ENCODE results near the gene EPHX1.
"Not testable (repeated sequence)": the region's sequence is repeated elsewhere in the genome, so short reads cannot be mapped to it uniquely, and the experiment has no call there.

EPHX1 gene

DNA sequence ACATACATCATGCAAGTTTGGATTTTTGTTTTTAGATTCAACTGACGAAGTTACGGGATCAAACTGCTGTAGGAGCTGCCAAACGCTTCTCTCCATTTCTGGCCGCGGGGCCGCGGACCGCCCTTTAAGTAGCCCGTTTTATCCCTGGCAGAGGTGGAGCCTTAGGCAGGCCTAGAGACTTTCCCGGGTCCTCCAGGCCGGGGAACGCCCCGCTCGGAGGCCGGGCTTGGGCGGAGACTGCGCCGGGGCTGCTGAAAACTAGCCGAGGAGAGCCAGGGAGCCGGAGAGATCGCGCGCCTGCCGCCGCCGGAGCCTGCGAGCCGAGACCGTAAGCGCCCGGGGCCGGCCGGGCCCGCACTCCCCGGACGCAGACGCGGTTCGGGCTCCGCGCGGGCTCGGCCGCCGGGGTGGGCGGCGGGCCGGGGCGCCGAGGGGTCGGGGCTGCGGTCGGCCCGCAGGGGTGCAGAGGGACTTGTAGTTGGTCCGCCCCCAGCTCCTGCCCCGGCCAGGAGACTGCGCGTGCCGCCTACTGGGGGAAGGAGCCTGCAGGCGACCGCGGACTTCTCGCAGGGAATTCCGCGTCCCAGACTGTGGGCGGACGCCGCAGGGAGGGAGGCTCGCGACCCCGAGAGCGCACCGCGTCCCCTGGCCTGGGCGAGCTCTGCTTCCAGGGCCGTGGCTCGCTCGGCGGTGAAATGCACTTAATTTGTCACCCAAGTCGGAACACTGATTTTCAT, at the start of gene EPHX1:
EPHX1 (plus strand) TSS at position 283 of the 737 bp plus-strand sequence. CDS start 18,606 bp downstream, outside the sequence.
- DNase-seq (ENCODE audit: low read depth): peak; percentile 90
- TF ChIP-seq, protein P1, sequence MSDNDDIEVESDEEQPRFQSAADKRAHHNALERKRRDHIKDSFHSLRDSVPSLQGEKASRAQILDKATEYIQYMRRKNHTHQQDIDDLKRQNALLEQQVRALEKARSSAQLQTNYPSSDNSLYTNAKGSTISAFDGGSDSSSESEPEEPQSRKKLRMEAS (IDR thresholded peaks at IDR 0.05; ENCODE audit: low read depth, low read length): no peak
- TF ChIP-seq POLR2A (IDR thresholded peaks at IDR 0.05; ENCODE audit: extremely low read depth, insufficient read length) (peak; percentile 76), CTCF (IDR thresholded peaks at IDR 0.05; ENCODE audit: low read depth, low read length) (peak; percentile 4), MYC (IDR thresholded peaks at IDR 0.05; ENCODE audit: low read depth, low read length) (no peak)

DNA sequence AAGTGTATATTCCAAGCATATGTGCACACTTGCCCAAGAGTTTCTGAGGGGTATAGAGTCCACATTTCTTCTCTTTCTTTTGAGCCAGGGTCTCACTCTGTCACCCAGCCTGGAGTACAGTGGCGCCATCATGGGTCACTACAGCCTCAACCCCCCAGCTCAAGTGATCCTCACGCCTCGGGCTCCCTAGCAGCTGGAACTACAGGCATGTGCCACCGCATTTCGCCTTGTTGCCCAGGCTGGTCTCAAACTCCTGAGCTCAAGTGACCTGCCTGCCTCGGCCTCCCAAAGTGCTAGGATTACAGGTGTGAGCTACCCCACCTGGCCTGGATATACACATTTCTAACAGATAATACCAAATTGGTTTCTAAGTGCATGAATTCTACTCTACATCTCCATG, 49.4 kb upstream of the EPHX1 start:
- H3K4me3 ChIP-seq (ENCODE audit: low read depth, low read length): no peak overlapping the region
- no peak for DNase-seq (ENCODE audit: low read depth)
- no peak for TF ChIP-seq MYC (IDR thresholded peaks at IDR 0.05; ENCODE audit: low read depth, low read length)
- no peak for TF ChIP-seq POLR2A (IDR thresholded peaks at IDR 0.05; ENCODE audit: extremely low read depth, insufficient read length)
- TF ChIP-seq, protein P1 (IDR thresholded peaks at IDR 0.05; ENCODE audit: low read depth, low read length): no peak
- no peak for TF ChIP-seq CTCF (IDR thresholded peaks at IDR 0.05; ENCODE audit: low read depth, low read length)

More for the DNA sequence above, at the start of gene EPHX1:
- peak within 1 kb of the TSS; percentile 55 for H3K4me3 ChIP-seq (ENCODE audit: low read depth, low read length)

DNA sequence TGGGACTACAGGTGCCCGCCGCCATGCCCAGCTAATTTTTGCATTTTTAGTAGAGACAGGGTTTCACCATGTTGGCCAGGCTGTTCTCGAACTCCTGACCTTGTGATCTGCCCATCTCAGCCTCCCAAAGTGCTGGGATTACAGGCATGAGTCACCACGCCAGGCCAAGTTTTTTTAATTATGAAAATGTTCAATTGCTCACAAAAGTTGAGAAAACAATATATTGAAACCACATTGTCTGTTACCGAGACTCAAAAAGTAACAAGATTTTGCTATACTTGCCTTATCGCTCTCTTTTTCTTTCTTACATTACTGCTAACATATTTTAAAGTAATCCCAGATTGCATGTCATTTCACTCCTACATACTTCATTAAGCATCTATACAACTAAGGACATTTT, 48.5 kb upstream of the EPHX1 start:
- DNase-seq (ENCODE audit: low read depth); H3K4me3 ChIP-seq (ENCODE audit: low read depth, low read length): not testable (repeated sequence)

GRCh38 chr1:225762002-225762441, 47.9 kb upstream of the EPHX1 start:
- H3K4me3 ChIP-seq (ENCODE audit: low read depth, low read length): no peak overlapping the region
- DNase-seq (ENCODE audit: low read depth): no peak
- TF ChIP-seq POLR2A (IDR thresholded peaks at IDR 0.05; ENCODE audit: extremely low read depth, insufficient read length) (no peak), CTCF (IDR thresholded peaks at IDR 0.05; ENCODE audit: low read depth, low read length) (no peak)

- TF ChIP-seq, protein P1 (IDR thresholded peaks at IDR 0.05; ENCODE audit: low read depth, low read length): no peak
- TF ChIP-seq MYC (IDR thresholded peaks at IDR 0.05; ENCODE audit: low read depth, low read length) (no peak), POLR2A (IDR thresholded peaks at IDR 0.05; ENCODE audit: extremely low read depth, insufficient read length) (no peak), CTCF (IDR thresholded peaks at IDR 0.05; ENCODE audit: low read depth, low read length) (no peak)
- no peak for DNase-seq (ENCODE audit: low read depth)
- H3K4me3 ChIP-seq (ENCODE audit: low read depth, low read length): no peak overlapping the region
Measured at GRCh38 chr1:225762444-225762843, 47.5 kb upstream of the EPHX1 start.

GRCh38 chr1:225763716-225764548, 46.0 kb upstream of the EPHX1 start:
- no peak for DNase-seq (ENCODE audit: low read depth)
- no peak overlapping the region for H3K4me3 ChIP-seq (ENCODE audit: low read depth, low read length)
- TF ChIP-seq MYC (IDR thresholded peaks at IDR 0.05; ENCODE audit: low read depth, low read length): no peak
- TF ChIP-seq POLR2A (IDR thresholded peaks at IDR 0.05; ENCODE audit: extremely low read depth, insufficient read length): no peak
- TF ChIP-seq, protein P1 (IDR thresholded peaks at IDR 0.05; ENCODE audit: low read depth, low read length): no peak
- TF ChIP-seq CTCF (IDR thresholded peaks at IDR 0.05; ENCODE audit: low read depth, low read length): no peak

Measured in NB4 (cell line).